ENCODE results near the gene GMPPB. TPM values are rescaled to one million over a fixed set of nuclear protein-coding genes. Genes with fewer than 3 reads are reported as not detected.
A peak's percentile ranks its signal among the peaks of the same experiment; 100 is the strongest.

The GMPPB gene
- total and polyA plus RNA-seq, 7 donors = 9.9 to 57.5 (median 14.3) TPM

GRCh38 chr3:49721896-49722781, 1.6 kb downstream of the GMPPB start:
- Histone ChIP-seq H3K36me3 (peaks cover 10 to 40% (median 16%) of the 10 kb centered on the region in 4 donors), H3K27ac (peak overlapping the region in 3 of 4 donors; percentile 94 to 96 (median 95)), H3K4me3 (peak overlapping the region in 1 of 4 donors; percentile 95), H3K4me1 (peaks cover 0 to 53% (median 41%) of the 10 kb centered on the region in 4 donors), H3K27me3 (no peaks in the 10 kb centered on the region), H3K9me3 (no peaks in the 10 kb centered on the region)
- WGBS, 2 donors = 85 to 92% methylated on average over 26 of the region's 26 CpGs
- peak; percentile 62 for DNase-seq
- intact Hi-C loops (cut with DNase I) = loop anchor here (5.0 kb wide), 1 partner anchor 65 kb away; the partner anchor contains the start of gene IP6K1
- TF ChIP-seq EP300 (IDR thresholded peaks at IDR 0.05) (no peak), CTCF (IDR thresholded peaks at IDR 0.05) (no peak)

GRCh38 chr3:49721596-49721895, 2.2 kb downstream of the GMPPB start:
- Histone ChIP-seq H3K36me3 (peaks cover 4 to 37% (median 10%) of the 10 kb centered on the region in 4 donors), H3K4me3 (no peak overlapping the region), H3K4me1 (peaks cover 0 to 53% (median 41%) of the 10 kb centered on the region in 4 donors), H3K27me3 (no peaks in the 10 kb centered on the region), H3K27ac (no peak overlapping the region), H3K9me3 (no peaks in the 10 kb centered on the region)
- 80 to 89% methylated on average over 9 of the region's 9 CpGs for WGBS, 2 donors
- intact Hi-C loops (cut with DNase I) = loop anchor here (5.0 kb wide), 1 partner anchor 66 kb away; the partner anchor contains the start of gene IP6K1
- DNase-seq = no peak
- TF ChIP-seq POLR2AphosphoS5 (IDR thresholded peaks at IDR 0.05) (no peak), POLR2A (IDR thresholded peaks at IDR 0.05) (no peak), EP300 (IDR thresholded peaks at IDR 0.05) (no peak), CTCF (IDR thresholded peaks at IDR 0.05) (no peak)

GRCh38 chr3:49720855-49721595, 2.7 kb downstream of the GMPPB start:
- Histone ChIP-seq H3K9me3 (no peaks in the 10 kb centered on the region), H3K27me3 (no peaks in the 10 kb centered on the region), H3K36me3 (peaks cover 4 to 37% (median 7%) of the 10 kb centered on the region in 4 donors), H3K4me1 (peaks cover 0 to 53% (median 41%) of the 10 kb centered on the region in 4 donors), H3K4me3 (no peak overlapping the region), H3K27ac (no peak overlapping the region)
- intact Hi-C loops (cut with DNase I) = loop anchor here (5.0 kb wide), 1 partner anchor 66 kb away; the partner anchor contains the start of gene IP6K1
- 64 to 77% methylated on average over 4 of the region's 4 CpGs for WGBS, 2 donors
- TF ChIP-seq EP300 (IDR thresholded peaks at IDR 0.05) (no peak), POLR2AphosphoS5 (IDR thresholded peaks at IDR 0.05) (no peak), CTCF (IDR thresholded peaks at IDR 0.05) (no peak), POLR2A (IDR thresholded peaks at IDR 0.05) (no peak)
- DNase-seq = no peak

- peaks cover 0 to 45% (median 35%) of the 10 kb centered on the region in 4 donors for H3K4me1 ChIP-seq
- intact Hi-C loops (cut with DNase I) = no loop called here
These were observed 4.4 kb downstream of the GMPPB start, which contains the start of gene AMIGO3 for GRCh38 chr3:49719214-49719884. Gene AMIGO3, minus strand, starts transcription at chr3:49719684. Its CDS starts 219 bp downstream, at chr3:49719465.

More at GRCh38 chr3:49719214-49719884, 4.4 kb downstream of the GMPPB start, which contains the start of gene AMIGO3:
- Histone ChIP-seq H3K27me3 (no peaks in the 10 kb centered on the region), H3K9me3 (no peaks in the 10 kb centered on the region), H3K4me3 (peak within 1 kb of the TSS; percentile 27 to 60 (median 52)), H3K36me3 (peaks cover 6 to 45% (median 11%) of the 10 kb centered on the region in 4 donors), H3K27ac (peak within 1 kb of the TSS; percentile 64 to 74 (median 68))
- WGBS, 2 donors = 1% methylated on average over 50 of the region's 50 CpGs
- peak; percentile 98 for DNase-seq
- TF ChIP-seq POLR2AphosphoS5 (IDR thresholded peaks at IDR 0.05) (peak; percentile 74 to 91 (median 80)), POLR2A (IDR thresholded peaks at IDR 0.05) (peak; percentile 15 to 67), EP300 (IDR thresholded peaks at IDR 0.05) (no peak), CTCF (IDR thresholded peaks at IDR 0.05) (peak; percentile 61 to 77 (median 68))

Measured in sigmoid colon (tissue), 7 donors.